Activated B cell treated with CpG ODN at 0.5 μM for 24 hours (primary cell): ENCODE data around the gene IL11RA. TPM values are rescaled to one million over a fixed set of nuclear protein-coding genes. Genes with fewer than 3 reads are reported as not detected.

Experiments used
- ATAC-seq: fragments of 200-7000 bp; cut with Tn5 transposase; one replicate; pipeline ENCODE4 v1.10.0; 2021; ENCODE audit warnings: low read depth, mild to moderate bottlenecking, moderate library complexity
- CTCF ChIA-PET: fragments of 350-600 bp; sonication (Branson Sonifier 250); formaldehyde crosslinking; loops from one replicate; lab custom pipeline; 2021; ENCODE audit warnings: antibody characterized with exemption; lab: Charles Lee
- POLR2A ChIA-PET: fragments of 350-600 bp; sonication (Branson Sonifier 250); formaldehyde crosslinking; loops from one replicate; lab custom pipeline; 2021; ENCODE audit warnings: antibody characterized with exemption; lab: Charles Lee
- DNase-seq: peaks from one replicate; pipeline ENCODE4 v3.0.0; 2022
- H3K27ac Mint-ChIP-seq: one replicate; pipeline ENCODE4 v1.8.0; 2020; ENCODE audit warnings: mixed read lengths
- H3K27me3 Mint-ChIP-seq: one replicate; pipeline ENCODE4 v1.8.0; 2021; ENCODE audit warnings: mixed read lengths
- H3K36me3 Mint-ChIP-seq: one replicate; pipeline ENCODE4 v1.8.0; 2021; ENCODE audit warnings: low read depth, mixed read lengths
- H3K4me1 Mint-ChIP-seq: one replicate; pipeline ENCODE4 v1.8.0; 2021; ENCODE audit warnings: mixed read lengths
- H3K4me3 Mint-ChIP-seq: one replicate; pipeline ENCODE4 v1.8.0; 2020; ENCODE audit warnings: mild to moderate bottlenecking, mixed read lengths
- H3K9me3 Mint-ChIP-seq: one replicate; pipeline ENCODE4 v1.8.0; 2020; ENCODE audit warnings: mixed read lengths
- CTCF ChIP-seq: fragments of 200-600 bp; IDR thresholded peaks from one replicate; pipeline ENCODE4 v1.8.0; 2022; ENCODE audit warnings: antibody characterized with exemption, mild to moderate bottlenecking
- intact Hi-C: fragments of 100-400 bp; cut with micrococcal nuclease; formaldehyde crosslinking; loops from one replicate; pipeline ENCODE4 v1.15.1; 2024
- total RNA-seq: library from RNA; stranded (reverse); gene quantifications from 2 replicates; pipeline ENCODE4 v1.2.3, GENCODE V29; 2022

The IL11RA gene
- total RNA-seq, 1 donor from 2014 or later, result 18.8 TPM

GRCh38 chr9:34662526-34663302 lies 10.7 kb downstream of the IL11RA start, which contains the start of gene CCL27:
TSS of gene CCL27 (minus strand) at chr9:34662657. CDS start at chr9:34662633, 24 bp downstream.
- intact Hi-C loops, result loop anchor here (10.0 kb wide), 1 partner anchor 1072 kb away; the partner anchor contains the start of genes CREB3 and TLN1
- Mint-ChIP-seq H3K27ac (no peak within 1 kb of the TSS), H3K4me1 (peaks cover 11% of the 10 kb centered on the region), H3K36me3 (no peaks in the 10 kb centered on the region), H3K9me3 (no peaks in the 10 kb centered on the region), H3K4me3 (no peak within 1 kb of the TSS), H3K27me3 (no peaks in the 10 kb centered on the region)
- TF ChIP-seq CTCF, result no peak
- no peak for ATAC-seq
- DNase-seq, result no peak
- ChIA-PET POLR2A (no interaction called here), CTCF (interaction anchor here (1.1 to 3.9 kb wide), 3 partner anchors 16 to 40 kb away, joined by 3 to 14 read pairs (median 8); partner anchors contain the start of gene GALT)

GRCh38 chr9:34663303-34663605 lies 11.3 kb downstream of the IL11RA start:
- POLR2A ChIA-PET, result no interaction called here
- intact Hi-C loops, result loop anchor here (10.0 kb wide), 1 partner anchor 1072 kb away; the partner anchor contains the start of genes CREB3 and TLN1
- ATAC-seq, result no peak
- Mint-ChIP-seq H3K27ac (no peak overlapping the region), H3K36me3 (no peaks in the 10 kb centered on the region), H3K27me3 (no peaks in the 10 kb centered on the region), H3K4me3 (no peak overlapping the region), H3K9me3 (no peaks in the 10 kb centered on the region), H3K4me1 (peaks cover 11% of the 10 kb centered on the region)
- DNase-seq, result no peak
- no peak for TF ChIP-seq CTCF
- CTCF ChIA-PET, result interaction anchor here (3.9 kb wide), 1 partner anchor 39 kb away, joined by 14 read pairs; no protein-coding TSS in a partner anchor

GRCh38 chr9:34664281-34665066 lies 12.5 kb downstream of the IL11RA start:
- Mint-ChIP-seq H3K27ac (peak overlapping the region; percentile 62), H3K9me3 (peaks cover 7% of the 10 kb centered on the region), H3K4me1 (peaks cover 11% of the 10 kb centered on the region), H3K36me3 (peaks cover 4% of the 10 kb centered on the region), H3K27me3 (no peaks in the 10 kb centered on the region), H3K4me3 (peak overlapping the region; percentile 88)
- TF ChIP-seq CTCF, result no peak
- ChIA-PET CTCF (interaction anchor here (1.0 to 3.9 kb wide), 5 partner anchors 17 to 52 kb away, joined by 3 to 14 read pairs (median 5); partner anchors contain the start of genes GALT and RPP25L), POLR2A (interaction anchor here (0.5 to 2.2 kb wide), 9 partner anchors 8 to 987 kb away, joined by 3 to 19 read pairs (median 4); partner anchors contain the start of genes DNAI1, FAM219A, GALT and IL11RA)
- DNase-seq (peak; percentile 68), ATAC-seq (peak; percentile 51)
- intact Hi-C loops, result loop anchor here (1.0 to 10.0 kb wide), 11 partner anchors 18 to 1070 kb away; partner anchors contain the start of genes CREB3, DCTN3, DNAI1 and FAM219A

- ATAC-seq, result peak; percentile 12
These were observed 13.0 kb downstream of the IL11RA start for GRCh38 chr9:34665067-34665380.

More at GRCh38 chr9:34665067-34665380, 13.0 kb downstream of the IL11RA start:
- intact Hi-C loops, result loop anchor here (1.0 to 10.0 kb wide), 9 partner anchors 19 to 1070 kb away; partner anchors contain the start of genes CREB3, DCTN3, DNAI1 and FAM219A
- Mint-ChIP-seq H3K4me1 (peaks cover 11% of the 10 kb centered on the region), H3K9me3 (peaks cover 9% of the 10 kb centered on the region), H3K27me3 (no peaks in the 10 kb centered on the region), H3K4me3 (peak overlapping the region; percentile 88), H3K36me3 (peaks cover 4% of the 10 kb centered on the region), H3K27ac (peak overlapping the region; percentile 62)
- TF ChIP-seq CTCF, result no peak
- POLR2A ChIA-PET, result interaction anchor here (0.5 to 2.2 kb wide), 11 partner anchors 9 to 987 kb away, joined by 3 to 19 read pairs (median 4); partner anchors contain the start of genes DNAI1, FAM219A, GALT and IL11RA
- DNase-seq, result no peak
- CTCF ChIA-PET, result interaction anchor here (1.0 to 3.9 kb wide), 5 partner anchors 18 to 53 kb away, joined by 3 to 14 read pairs (median 5); partner anchors contain the start of genes GALT and RPP25L
